Ishikawa (cell line): ENCODE measurements around the gene MYO18A.

Source experiments
- CEBPB ChIP-seq: IDR thresholded peaks from 2 replicates; pipeline ENCODE4 v1.6.1; 2012
- CREB1 ChIP-seq: IDR thresholded peaks from 2 replicates; pipeline ENCODE4 v1.6.1; 2012; ENCODE audit warnings: low read depth
- EGR1 ChIP-seq: IDR thresholded peaks from 2 replicates; pipeline ENCODE4 v1.6.1; 2012
- EP300 ChIP-seq: IDR thresholded peaks from 2 replicates; pipeline ENCODE4 v1.6.1; 2012; ENCODE audit warnings: borderline replicate concordance
- FOXM1 ChIP-seq: IDR thresholded peaks from 2 replicates; pipeline ENCODE4 v1.6.1; 2012; ENCODE audit warnings: low read depth, borderline replicate concordance
- NFIC ChIP-seq: IDR thresholded peaks from 2 replicates; pipeline ENCODE4 v1.6.1; 2012
- RAD21 ChIP-seq: IDR thresholded peaks from 2 replicates; pipeline ENCODE4 v1.6.1; 2012; ENCODE audit warnings: low read depth
- REST ChIP-seq: IDR thresholded peaks from 2 replicates; pipeline ENCODE4 v1.6.1; 2012; ENCODE audit warnings: low read depth, mild to moderate bottlenecking
- TAF1 ChIP-seq: IDR thresholded peaks from 2 replicates; pipeline ENCODE4 v1.6.1; 2012; ENCODE audit warnings: low read depth, mild to moderate bottlenecking
- TCF12 ChIP-seq: IDR thresholded peaks from 2 replicates; pipeline ENCODE4 v1.6.1; 2012; ENCODE audit warnings: low read depth
- TEAD4 ChIP-seq: IDR thresholded peaks from 2 replicates; pipeline ENCODE4 v1.6.1; 2012
- USF1 ChIP-seq: IDR thresholded peaks from 2 replicates; pipeline ENCODE4 v1.6.1; 2012
- YY1 ChIP-seq: IDR thresholded peaks from 2 replicates; pipeline ENCODE4 v1.6.1; 2012; ENCODE audit warnings: low read depth
- ZBTB7A ChIP-seq: IDR thresholded peaks from 2 replicates; pipeline ENCODE4 v1.6.1; 2012; ENCODE audit warnings: low read depth
- TF ChIP-seq, protein P1 (sequence below): IDR thresholded peaks from 2 replicates; pipeline ENCODE4 v1.6.1; 2012

MYO18A gene

GRCh38 chr17:29049541-29050145 lies 130.6 kb downstream of the MYO18A start:
- no peak for TF ChIP-seq REST
- TF ChIP-seq YY1, result no peak
- no peak for TF ChIP-seq ZBTB7A
- no peak for TF ChIP-seq CEBPB
- TF ChIP-seq, protein P1, sequence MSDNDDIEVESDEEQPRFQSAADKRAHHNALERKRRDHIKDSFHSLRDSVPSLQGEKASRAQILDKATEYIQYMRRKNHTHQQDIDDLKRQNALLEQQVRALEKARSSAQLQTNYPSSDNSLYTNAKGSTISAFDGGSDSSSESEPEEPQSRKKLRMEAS, result no peak
- TF ChIP-seq USF1, result no peak
- TF ChIP-seq EP300, result no peak
- no peak for TF ChIP-seq CREB1
- no peak for TF ChIP-seq NFIC
- no peak for TF ChIP-seq TEAD4
- no peak for TF ChIP-seq FOXM1
- TF ChIP-seq TCF12, result no peak
- no peak for TF ChIP-seq TAF1

DNA sequence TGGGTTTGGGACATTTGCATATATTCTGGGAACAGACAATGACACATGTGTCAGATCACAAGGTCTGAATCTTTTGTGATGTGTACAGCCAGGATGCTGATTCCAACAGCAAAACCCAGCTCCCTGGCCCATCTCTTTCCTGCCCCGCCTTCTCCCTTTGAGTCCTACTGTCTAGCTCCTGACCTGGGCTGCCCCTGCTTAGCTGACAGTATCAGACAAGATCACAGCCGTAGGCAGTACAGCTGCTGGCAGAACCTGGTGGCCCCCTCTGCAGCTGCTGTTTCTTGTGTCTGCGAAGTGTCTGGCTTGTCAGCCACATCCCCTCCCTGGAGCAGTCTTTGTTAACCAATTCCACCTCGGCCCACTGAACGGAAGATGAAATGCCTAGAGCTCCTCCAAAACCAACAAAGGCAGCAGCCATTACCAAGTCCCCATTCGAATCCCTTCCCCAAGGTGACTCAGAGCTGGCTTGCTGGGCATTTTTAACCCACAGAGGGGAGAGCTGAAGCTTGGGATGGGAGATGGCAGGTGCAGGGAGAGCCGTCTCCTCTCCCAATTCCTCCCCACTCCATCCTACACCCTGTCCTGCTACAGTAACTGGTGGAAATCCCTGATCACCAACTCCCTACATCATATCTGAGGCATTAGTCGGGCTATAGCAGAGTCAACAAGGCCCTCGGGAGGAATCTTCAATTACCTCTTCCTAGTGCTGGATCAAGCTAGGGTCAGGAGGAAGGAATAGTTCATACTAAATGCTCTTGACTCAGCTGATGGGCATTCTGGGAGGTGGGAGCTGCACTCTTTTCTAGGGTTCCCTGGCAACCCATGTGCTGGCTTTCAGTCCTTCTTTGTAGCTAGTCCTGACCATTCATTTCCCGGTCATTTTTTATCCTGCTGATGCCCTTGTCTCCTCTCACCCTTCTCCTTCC lies 131.5 kb downstream of the MYO18A start:
- TF ChIP-seq TAF1 (no peak), REST (no peak), TCF12 (no peak), RAD21 (no peak), TEAD4 (no peak), FOXM1 (no peak), EGR1 (no peak), NFIC (no peak), CREB1 (no peak), USF1 (no peak), EP300 (no peak), ZBTB7A (no peak), YY1 (no peak), CEBPB (no peak)
- TF ChIP-seq, protein P1, result no peak

DNA sequence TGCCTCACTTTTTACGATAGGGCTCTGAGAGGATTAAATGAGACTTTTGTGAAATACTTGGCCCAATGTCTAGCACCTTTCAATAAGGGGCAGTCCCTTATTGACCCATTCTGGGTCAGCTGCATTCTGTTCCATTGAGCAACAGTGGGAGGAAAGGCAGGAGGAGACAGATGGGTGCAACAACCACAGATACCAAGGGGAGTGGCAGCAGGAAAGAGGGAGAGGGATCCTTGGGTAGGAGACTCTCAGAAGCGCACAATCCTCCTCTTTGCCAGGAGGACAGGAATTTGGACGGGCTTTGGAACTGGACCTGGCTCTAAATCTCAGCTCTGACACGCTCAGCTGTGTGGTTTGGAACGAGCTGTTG lies 133.7 kb downstream of the MYO18A start:
- TF ChIP-seq REST (no peak), NFIC (no peak), RAD21 (no peak), TEAD4 (no peak), TCF12 (no peak), TAF1 (no peak), ZBTB7A (no peak), FOXM1 (no peak), YY1 (no peak), EP300 (no peak), USF1 (no peak), CEBPB (no peak)
